Thoracic aorta (tissue), 2 donors: ENCODE results near the gene GATA6. TPM values are rescaled to one million over a fixed set of nuclear protein-coding genes. Genes with fewer than 3 reads are reported as not detected.
A peak's percentile ranks its signal among the peaks of the same experiment; 100 is the strongest.

Experiments
- ATAC-seq: fragments of 150-250 bp; one replicate; pipeline ENCODE4 v1.8.0; 2017; ENCODE audit warnings: low read depth; ENCODE audit not compliant: insufficient number of reproducible peaks, low FRiP score
- DNase-seq: peaks from one replicate; pipeline ENCODE4 v3.0.0-alpha.2; 2020; ENCODE audit warnings: low spot score
- H3K27ac ChIP-seq, 2 donors: fragments of 200-600 bp; sonication (generic); 1 replicate in 1 of 2; 2 replicates in 1 of 2; pipeline ENCODE4 v1.5.1; 2016; ENCODE audit warnings: mild to moderate bottlenecking in 2 of 2, moderate library complexity in 2 of 2
- H3K27me3 ChIP-seq: fragments of 200-600 bp; sonication (generic); replicated peaks from 2 replicates; pipeline ENCODE4 v1.6.0; 2016; ENCODE audit warnings: mild to moderate bottlenecking; ENCODE audit not compliant: insufficient read depth
- H3K36me3 ChIP-seq: fragments of 200-600 bp; sonication (generic); one replicate; pipeline ENCODE4 v1.5.1; 2016
- H3K4me1 ChIP-seq, 2 donors: fragments of 200-600 bp; sonication (generic); 1 replicate in 1 of 2; 2 replicates in 1 of 2; pipeline versions ENCODE4 v1.5.1 to v1.6.0; 2016; ENCODE audit warnings: low read depth in 2 of 2, mild to moderate bottlenecking in 1 of 2; ENCODE audit not compliant: control insufficient read depth in 1 of 2
- H3K4me3 ChIP-seq: fragments of 200-600 bp; sonication (generic); 2 replicates; pipeline ENCODE4 v1.5.1; 2016; ENCODE audit warnings: mild to moderate bottlenecking
- H3K9me3 ChIP-seq: fragments of 200-600 bp; sonication (generic); 2 replicates; pipeline ENCODE4 v1.5.1; 2016
- total RNA-seq, 2 donors: library from RNA; depleted of rRNA; stranded (reverse); fragments of >200 nt; gene quantifications; one replicate each; pipeline versions ENCODE4 v1.1.0 to v1.2.3, GENCODE V29; 2016
- TF ChIP-seq, protein P1 (sequence below): fragments of 200-600 bp; sonication (generic); IDR thresholded peaks from one replicate; pipeline ENCODE4 v1.5.1; 2019; ENCODE audit warnings: antibody characterized with exemption

The GATA6 gene
- total RNA-seq, 2 donors from 2014 or later = 92.7 to 92.8 TPM

DNA sequence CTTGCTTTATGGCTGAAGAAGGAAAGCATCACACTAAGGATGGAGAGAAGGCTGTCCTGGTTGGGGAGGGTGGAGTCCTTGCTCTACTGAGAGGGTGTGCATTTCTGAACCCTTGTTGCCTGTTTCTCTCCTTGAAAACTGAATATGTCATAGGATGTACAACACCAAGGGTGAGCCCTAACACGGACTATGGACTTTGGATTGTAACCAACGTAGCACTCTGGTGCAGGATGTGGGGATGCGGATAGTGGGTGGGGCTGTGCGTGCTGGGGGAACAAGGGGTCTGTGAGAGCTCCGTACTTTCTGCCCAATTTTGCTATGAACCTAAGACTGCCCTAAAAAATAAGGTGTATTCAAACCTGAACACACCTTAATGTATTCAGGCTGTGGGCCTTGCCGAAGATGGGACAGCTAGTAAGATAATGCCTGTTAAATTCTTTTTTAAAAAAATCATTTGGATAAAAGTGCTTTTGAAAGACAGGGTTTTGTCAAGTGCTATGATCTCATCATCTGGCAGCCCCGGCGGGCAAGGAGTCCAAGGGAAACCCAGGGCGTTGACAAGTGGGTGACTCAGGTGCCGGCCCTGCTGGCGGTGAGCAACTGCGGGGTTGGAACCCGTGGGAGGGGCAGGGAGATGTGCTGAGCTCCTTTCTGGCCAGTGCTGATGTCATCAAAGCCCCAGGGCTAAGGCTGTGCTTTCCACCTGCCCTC is 54.0 kb downstream of the GATA6 start:
- H3K27me3 ChIP-seq = no peaks in the 10 kb centered on the region
- H3K27ac ChIP-seq = no peak overlapping the region
- TF ChIP-seq, protein P1, sequence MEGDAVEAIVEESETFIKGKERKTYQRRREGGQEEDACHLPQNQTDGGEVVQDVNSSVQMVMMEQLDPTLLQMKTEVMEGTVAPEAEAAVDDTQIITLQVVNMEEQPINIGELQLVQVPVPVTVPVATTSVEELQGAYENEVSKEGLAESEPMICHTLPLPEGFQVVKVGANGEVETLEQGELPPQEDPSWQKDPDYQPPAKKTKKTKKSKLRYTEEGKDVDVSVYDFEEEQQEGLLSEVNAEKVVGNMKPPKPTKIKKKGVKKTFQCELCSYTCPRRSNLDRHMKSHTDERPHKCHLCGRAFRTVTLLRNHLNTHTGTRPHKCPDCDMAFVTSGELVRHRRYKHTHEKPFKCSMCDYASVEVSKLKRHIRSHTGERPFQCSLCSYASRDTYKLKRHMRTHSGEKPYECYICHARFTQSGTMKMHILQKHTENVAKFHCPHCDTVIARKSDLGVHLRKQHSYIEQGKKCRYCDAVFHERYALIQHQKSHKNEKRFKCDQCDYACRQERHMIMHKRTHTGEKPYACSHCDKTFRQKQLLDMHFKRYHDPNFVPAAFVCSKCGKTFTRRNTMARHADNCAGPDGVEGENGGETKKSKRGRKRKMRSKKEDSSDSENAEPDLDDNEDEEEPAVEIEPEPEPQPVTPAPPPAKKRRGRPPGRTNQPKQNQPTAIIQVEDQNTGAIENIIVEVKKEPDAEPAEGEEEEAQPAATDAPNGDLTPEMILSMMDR = no peak
- H3K4me3 ChIP-seq = no peak overlapping the region
- peaks cover 0 to 14% of the 10 kb centered on the region in 2 donors for H3K4me1 ChIP-seq
- no peaks in the 10 kb centered on the region for H3K36me3 ChIP-seq
- DNase-seq (peak; percentile 87), ATAC-seq (peak; percentile 84)
- no peaks in the 10 kb centered on the region for H3K9me3 ChIP-seq

GRCh38 chr18:22223965-22224322 is 54.6 kb downstream of the GATA6 start:
- TF ChIP-seq, protein P1 = no peak
- Histone ChIP-seq H3K4me3 (no peak overlapping the region), H3K9me3 (no peaks in the 10 kb centered on the region), H3K36me3 (no peaks in the 10 kb centered on the region), H3K27me3 (no peaks in the 10 kb centered on the region), H3K4me1 (peaks cover 0 to 14% of the 10 kb centered on the region in 2 donors), H3K27ac (no peak overlapping the region)
- DNase-seq = no peak
- no peak for ATAC-seq

DNA sequence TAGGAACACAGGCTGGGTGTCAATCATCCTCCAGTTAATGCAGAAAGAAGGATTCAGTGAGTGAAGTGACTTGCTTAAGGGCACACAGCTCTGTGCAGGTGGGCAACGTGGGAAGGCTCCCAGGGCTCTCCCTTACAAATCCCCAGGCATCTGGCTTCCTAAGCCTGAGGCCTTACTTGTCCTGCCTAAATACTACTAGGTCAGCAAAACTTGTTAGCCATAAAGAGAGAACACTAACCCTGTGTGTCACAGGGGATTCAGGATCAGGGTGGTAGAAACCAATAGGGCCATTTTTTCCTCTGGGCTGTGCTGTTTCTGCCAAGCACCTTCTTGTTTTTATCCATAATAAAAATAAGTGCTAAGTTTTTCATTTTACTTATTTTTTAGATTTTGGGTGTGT is 55.0 kb downstream of the GATA6 start:
- Histone ChIP-seq H3K4me1 (peaks cover 0 to 14% of the 10 kb centered on the region in 2 donors), H3K36me3 (no peaks in the 10 kb centered on the region), H3K27me3 (no peaks in the 10 kb centered on the region), H3K4me3 (no peak overlapping the region), H3K27ac (no peak overlapping the region), H3K9me3 (no peaks in the 10 kb centered on the region)
- DNase-seq (no peak), ATAC-seq (no peak)
- TF ChIP-seq, protein P1 = no peak

GRCh38 chr18:22226801-22227200 is 57.4 kb downstream of the GATA6 start:
- H3K27ac ChIP-seq = no peak overlapping the region
- no peaks in the 10 kb centered on the region for H3K27me3 ChIP-seq
- no peak for DNase-seq
- no peaks in the 10 kb centered on the region for H3K9me3 ChIP-seq
- TF ChIP-seq, protein P1 = no peak
- no peak overlapping the region for H3K4me3 ChIP-seq
- no peak for ATAC-seq
- peaks cover 0 to 14% of the 10 kb centered on the region in 2 donors for H3K4me1 ChIP-seq
- no peaks in the 10 kb centered on the region for H3K36me3 ChIP-seq

DNA sequence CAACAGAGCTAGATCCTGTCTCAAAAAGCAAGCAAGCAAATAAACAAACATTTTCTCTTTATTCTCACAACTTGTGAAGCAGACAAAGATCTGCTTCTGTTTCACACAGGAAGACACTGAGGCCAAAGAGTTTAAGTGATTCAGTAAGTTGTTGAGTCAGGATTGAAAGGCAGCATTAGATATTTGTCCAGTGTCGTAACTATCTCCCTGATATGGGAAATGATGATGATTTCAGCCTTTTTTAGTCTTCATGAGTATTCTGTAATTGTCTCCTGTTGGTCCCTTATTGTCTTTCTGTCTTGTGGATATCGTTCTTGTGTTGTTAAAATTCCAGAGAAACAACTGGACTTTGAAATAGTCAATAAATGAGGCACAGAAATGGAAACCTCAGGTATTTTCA is 59.6 kb downstream of the GATA6 start:
- H3K27me3 ChIP-seq = no peaks in the 10 kb centered on the region
- no peaks in the 10 kb centered on the region for H3K36me3 ChIP-seq
- TF ChIP-seq, protein P1 = no peak
- no peak overlapping the region for H3K27ac ChIP-seq
- H3K9me3 ChIP-seq = no peaks in the 10 kb centered on the region
- no peak for DNase-seq
- peaks cover 0 to 4% of the 10 kb centered on the region in 2 donors for H3K4me1 ChIP-seq
- no peak for ATAC-seq
- no peak overlapping the region for H3K4me3 ChIP-seq
